ENCODE results near the gene FCHSD2.

Gene FCHSD2

DNA sequence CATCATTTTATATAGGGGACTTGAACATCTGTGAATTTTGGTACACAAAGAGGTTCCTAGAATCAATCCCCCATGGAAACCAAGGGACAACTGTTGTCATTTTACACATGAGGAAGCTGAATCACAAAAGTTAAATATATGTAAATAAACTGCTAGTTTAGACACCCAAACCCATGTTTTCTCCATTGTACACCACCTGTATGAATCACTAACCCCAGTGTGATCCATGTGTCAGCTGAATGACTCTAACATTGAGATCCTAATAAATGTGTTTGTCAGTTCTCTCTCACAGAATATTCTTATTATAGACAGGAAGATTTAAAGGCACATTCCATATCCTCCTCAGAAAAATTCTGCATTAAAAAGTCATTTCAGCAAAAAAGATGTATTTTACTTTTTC, 244.6 kb downstream of the FCHSD2 start:
- Mint-ChIP-seq H3K4me3 (no peak overlapping the region), H3K27me3 (no peaks in the 10 kb centered on the region), H3K9me3 (no peaks in the 10 kb centered on the region), H3K36me3 (ENCODE audit: low read depth) (peaks cover 7% of the 10 kb centered on the region), H3K27ac (no peak overlapping the region), H3K4me1 (ENCODE audit: low read depth) (no peaks in the 10 kb centered on the region)

DNA sequence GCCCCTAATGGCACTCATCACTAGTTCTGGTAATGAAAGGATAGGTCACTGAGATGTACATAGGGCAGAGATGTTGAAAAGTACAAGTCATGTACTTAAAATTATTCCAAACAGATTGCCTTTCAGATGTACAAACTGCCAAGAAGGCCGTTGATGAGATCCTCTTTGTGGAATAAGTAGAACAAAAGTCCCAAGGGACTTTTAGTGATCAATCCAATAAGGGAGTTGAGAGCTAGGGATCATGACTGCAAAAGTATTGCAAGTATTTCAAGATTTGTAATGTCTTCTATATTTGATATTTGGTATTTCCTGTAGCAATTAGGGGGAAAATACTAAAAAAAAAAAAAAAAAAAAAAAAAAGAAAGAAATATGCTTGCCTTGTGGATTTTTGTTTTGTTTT, 245.7 kb downstream of the FCHSD2 start:
- Mint-ChIP-seq H3K4me3 (no peak overlapping the region), H3K27ac (no peak overlapping the region), H3K4me1 (ENCODE audit: low read depth) (no peaks in the 10 kb centered on the region), H3K9me3 (no peaks in the 10 kb centered on the region), H3K27me3 (no peaks in the 10 kb centered on the region), H3K36me3 (ENCODE audit: low read depth) (peaks cover 6% of the 10 kb centered on the region)

DNA sequence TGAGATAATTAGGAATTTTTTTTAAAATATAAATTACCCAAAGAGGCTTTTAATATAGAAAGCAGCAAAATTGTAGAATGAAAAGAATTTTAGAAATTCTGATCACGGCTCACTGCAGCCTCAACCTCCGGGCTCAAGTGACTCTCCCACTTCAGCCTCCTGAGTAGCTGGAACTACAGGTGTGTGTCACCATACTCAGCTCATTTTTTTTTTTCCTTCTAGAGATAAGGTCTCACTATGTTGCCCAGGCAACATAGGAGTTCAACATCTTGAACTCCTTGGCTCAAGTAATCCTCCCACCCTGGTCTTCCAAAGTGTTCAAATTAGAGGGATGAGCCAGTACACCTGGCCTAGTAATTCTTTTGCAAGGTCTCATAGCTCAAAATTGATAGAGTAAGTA, 251.2 kb downstream of the FCHSD2 start:
- Mint-ChIP-seq H3K27me3 (no peaks in the 10 kb centered on the region), H3K9me3 (no peaks in the 10 kb centered on the region), H3K36me3 (ENCODE audit: low read depth) (peaks cover 16% of the 10 kb centered on the region), H3K27ac (no peak overlapping the region), H3K4me3 (no peak overlapping the region), H3K4me1 (ENCODE audit: low read depth) (no peaks in the 10 kb centered on the region)

DNA sequence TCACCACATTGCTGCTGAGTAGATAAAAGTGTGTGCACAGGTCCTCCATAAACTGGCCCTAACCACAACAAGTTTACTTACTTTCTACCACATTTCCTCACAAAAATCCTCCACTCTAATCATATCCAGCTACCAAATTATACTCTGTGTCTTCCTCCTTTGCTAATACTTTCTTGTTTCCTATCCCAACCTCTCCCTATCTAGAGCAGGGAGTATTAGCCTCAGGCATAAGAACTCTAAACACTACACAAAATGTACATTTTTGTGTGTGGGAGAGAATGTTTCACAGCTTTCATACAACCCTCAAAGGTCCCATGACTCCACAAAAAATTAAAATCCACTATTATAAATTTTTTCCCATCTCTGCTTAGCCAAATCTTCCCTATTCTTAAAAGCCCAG, 255.5 kb downstream of the FCHSD2 start:
- H3K36me3 Mint-ChIP-seq (ENCODE audit: low read depth): peaks cover 39% of the 10 kb centered on the region
- no peak overlapping the region for H3K27ac Mint-ChIP-seq
- H3K4me1 Mint-ChIP-seq (ENCODE audit: low read depth): no peaks in the 10 kb centered on the region
- no peaks in the 10 kb centered on the region for H3K9me3 Mint-ChIP-seq
- no peak overlapping the region for H3K4me3 Mint-ChIP-seq
- no peaks in the 10 kb centered on the region for H3K27me3 Mint-ChIP-seq

DNA sequence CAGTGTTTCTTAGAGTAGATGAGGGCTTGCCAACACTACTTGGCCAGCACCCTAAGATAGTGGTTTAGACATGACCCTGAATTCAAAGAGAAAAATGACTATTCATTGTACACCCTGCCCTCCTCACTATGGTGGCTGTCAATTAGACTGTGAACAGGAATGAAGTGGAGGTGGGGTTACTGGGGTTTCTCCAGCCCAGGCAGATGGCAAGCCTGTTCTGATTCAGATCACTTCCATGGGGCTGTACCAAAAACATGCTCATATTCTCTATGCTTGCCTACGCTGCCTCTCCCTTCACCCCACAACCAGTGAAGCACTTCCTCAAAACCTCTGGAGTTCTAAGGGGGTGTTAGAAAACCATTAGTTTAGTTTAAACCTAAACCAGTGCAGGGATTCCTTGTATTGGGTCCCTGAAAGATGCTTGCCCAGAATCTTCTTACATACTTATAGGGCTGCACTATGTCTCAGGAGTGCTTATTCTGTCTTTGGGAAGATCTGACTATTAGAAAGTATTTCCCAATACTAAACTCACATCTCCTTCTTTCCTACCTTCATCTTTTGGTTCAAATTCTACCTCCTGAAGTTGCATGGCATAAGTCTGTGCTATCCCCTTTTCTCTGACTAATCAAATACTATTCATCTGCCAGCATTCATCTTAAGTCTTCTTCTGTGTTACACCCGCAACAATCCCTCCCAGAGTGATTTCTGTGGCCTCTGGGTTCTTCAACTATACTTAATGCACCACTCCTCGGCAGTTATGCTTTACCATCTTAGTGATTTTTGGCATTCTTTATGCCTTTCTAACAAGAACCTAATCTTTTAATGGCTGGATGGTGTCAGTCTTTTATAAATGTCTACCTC, 256.1 kb downstream of the FCHSD2 start:
- Mint-ChIP-seq H3K27me3 (no peaks in the 10 kb centered on the region), H3K9me3 (no peaks in the 10 kb centered on the region), H3K27ac (no peak overlapping the region), H3K4me1 (ENCODE audit: low read depth) (no peaks in the 10 kb centered on the region), H3K36me3 (ENCODE audit: low read depth) (peaks cover 46% of the 10 kb centered on the region), H3K4me3 (no peak overlapping the region)

DNA sequence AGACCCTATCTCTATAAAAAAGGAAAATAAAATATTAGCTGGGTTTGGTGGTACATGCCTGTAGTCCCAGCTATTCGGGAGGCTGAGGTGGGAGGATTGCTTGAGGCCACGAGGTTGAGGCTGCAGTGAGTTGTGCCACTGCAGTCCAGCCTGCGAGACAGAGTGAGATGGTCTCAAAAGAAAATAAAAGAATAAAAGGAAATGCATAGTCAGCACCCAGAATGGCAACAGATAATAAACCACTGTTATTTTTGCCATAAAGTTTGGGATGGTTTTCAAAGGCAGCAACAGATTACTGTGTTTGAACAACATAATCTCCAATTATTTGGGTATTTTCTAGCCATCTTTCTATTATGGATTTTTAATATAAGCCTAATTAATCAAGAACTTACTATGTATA, 266.0 kb downstream of the FCHSD2 start:
- Mint-ChIP-seq H3K9me3 (peaks cover 5% of the 10 kb centered on the region), H3K27ac (no peak overlapping the region), H3K36me3 (ENCODE audit: low read depth) (peaks cover 32% of the 10 kb centered on the region), H3K4me3 (no peak overlapping the region), H3K27me3 (no peaks in the 10 kb centered on the region), H3K4me1 (ENCODE audit: low read depth) (no peaks in the 10 kb centered on the region)

DNA sequence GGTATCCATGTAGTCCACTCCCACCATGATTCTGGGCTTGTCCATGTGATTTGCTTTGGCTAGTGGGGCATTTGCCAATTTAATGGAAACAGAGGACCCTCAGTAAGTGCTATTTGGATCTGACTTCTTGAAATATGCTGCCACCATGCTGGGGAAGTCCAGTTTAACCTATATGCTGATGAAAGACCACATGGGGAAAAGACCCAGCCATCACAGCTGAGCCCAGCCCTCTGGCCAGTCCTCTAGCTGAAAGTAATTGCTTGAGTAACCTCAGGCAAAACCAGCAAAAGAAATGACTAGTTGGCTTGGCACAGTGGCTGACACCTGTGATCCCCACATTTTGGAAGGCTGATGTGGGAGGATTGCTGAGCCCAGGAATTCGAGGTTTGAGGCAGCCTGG, 266.4 kb downstream of the FCHSD2 start:
- H3K27me3 Mint-ChIP-seq: no peaks in the 10 kb centered on the region
- H3K4me3 Mint-ChIP-seq: no peak overlapping the region
- peaks cover 28% of the 10 kb centered on the region for H3K36me3 Mint-ChIP-seq (ENCODE audit: low read depth)
- no peak overlapping the region for H3K27ac Mint-ChIP-seq
- H3K9me3 Mint-ChIP-seq: peaks cover 5% of the 10 kb centered on the region
- H3K4me1 Mint-ChIP-seq (ENCODE audit: low read depth): no peaks in the 10 kb centered on the region

DNA sequence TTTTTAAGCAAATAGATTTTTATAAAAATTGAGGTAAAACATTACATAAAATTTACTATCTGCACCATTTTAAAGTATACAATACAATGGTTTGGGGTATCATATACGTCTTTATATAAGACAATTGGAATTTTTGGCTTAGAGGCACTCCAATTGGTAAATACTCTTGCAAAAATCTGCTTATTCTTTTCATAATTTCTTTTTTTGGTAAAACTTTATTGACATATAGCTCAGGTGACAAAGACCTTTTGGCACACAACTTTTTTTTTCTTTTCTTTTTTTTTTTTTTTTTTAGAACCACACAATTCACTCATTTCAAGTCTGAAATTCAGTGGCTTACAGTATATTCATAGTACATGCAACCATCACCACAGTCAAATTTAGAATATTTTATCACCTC, 270.1 kb downstream of the FCHSD2 start:
- Mint-ChIP-seq H3K4me3 (no peak overlapping the region), H3K27me3 (no peaks in the 10 kb centered on the region), H3K36me3 (ENCODE audit: low read depth) (peaks cover 30% of the 10 kb centered on the region), H3K4me1 (ENCODE audit: low read depth) (peaks cover 9% of the 10 kb centered on the region), H3K27ac (no peak overlapping the region), H3K9me3 (no peaks in the 10 kb centered on the region)

DNA sequence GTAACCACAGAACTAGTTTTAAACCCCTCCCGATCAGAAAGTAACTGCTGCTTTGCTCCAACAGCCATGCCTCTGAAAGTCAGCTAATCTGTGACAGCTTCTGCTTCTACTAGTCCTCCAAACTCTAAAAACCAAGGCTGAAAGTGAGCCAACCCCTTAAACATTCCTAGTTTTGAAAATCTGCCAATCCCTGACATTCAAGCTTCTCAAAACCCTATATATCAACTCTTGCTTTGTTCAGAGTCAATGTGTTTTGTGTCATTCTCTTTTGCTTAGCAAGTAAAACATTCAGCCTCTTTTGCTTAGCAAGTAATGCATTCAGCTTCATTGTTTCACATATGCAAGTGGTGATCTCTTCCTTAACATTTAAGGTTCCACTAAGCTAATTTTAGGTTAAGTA, 271.0 kb downstream of the FCHSD2 start:
- Mint-ChIP-seq H3K36me3 (ENCODE audit: low read depth) (peaks cover 27% of the 10 kb centered on the region), H3K27me3 (no peaks in the 10 kb centered on the region), H3K9me3 (no peaks in the 10 kb centered on the region), H3K27ac (no peak overlapping the region), H3K4me1 (ENCODE audit: low read depth) (peaks cover 9% of the 10 kb centered on the region), H3K4me3 (no peak overlapping the region)

DNA sequence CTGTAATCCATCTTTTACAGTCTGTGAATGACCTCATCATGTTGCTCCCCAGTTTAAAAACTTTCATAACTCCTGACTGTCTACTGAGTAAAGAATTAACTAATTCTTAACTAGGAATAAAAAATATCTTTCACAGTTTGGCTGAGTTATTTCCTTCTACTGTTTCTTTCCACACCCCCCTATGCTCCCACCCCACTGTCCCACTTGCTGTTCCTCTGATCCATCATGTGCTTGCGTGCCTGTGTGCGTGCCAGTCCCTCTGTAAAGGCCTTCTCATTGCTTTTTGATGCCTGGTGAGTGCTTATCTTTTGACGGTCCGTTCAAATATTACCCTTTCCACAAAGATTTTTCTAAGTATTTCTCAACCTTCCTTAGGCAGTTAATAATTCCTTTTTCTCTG, 272.3 kb downstream of the FCHSD2 start:
- Mint-ChIP-seq H3K27me3 (no peaks in the 10 kb centered on the region), H3K4me1 (ENCODE audit: low read depth) (peaks cover 20% of the 10 kb centered on the region), H3K27ac (no peak overlapping the region), H3K9me3 (no peaks in the 10 kb centered on the region), H3K4me3 (no peak overlapping the region), H3K36me3 (ENCODE audit: low read depth) (peaks cover 27% of the 10 kb centered on the region)

DNA sequence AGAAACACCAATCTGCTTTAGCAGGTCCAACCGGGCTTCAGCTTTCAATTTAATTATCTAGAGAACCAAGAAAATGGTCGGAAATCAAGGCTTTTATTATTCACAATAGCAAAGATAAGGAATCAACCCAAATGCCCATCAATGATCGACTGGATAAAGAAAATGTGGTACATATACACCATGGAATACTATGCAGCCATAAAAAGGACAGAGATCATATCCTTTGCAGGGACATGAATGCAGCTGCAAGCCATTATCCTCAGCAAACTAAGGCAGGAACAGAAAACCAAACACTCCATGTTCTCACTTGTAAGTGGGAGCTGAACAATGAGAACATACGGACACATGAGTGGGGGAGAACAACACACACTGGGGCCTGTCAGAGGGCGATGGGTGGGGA, 274.1 kb downstream of the FCHSD2 start:
- Mint-ChIP-seq H3K4me3 (no peak overlapping the region), H3K36me3 (ENCODE audit: low read depth) (peaks cover 31% of the 10 kb centered on the region), H3K9me3 (no peaks in the 10 kb centered on the region), H3K27ac (no peak overlapping the region), H3K4me1 (ENCODE audit: low read depth) (peaks cover 22% of the 10 kb centered on the region), H3K27me3 (no peaks in the 10 kb centered on the region)

DNA sequence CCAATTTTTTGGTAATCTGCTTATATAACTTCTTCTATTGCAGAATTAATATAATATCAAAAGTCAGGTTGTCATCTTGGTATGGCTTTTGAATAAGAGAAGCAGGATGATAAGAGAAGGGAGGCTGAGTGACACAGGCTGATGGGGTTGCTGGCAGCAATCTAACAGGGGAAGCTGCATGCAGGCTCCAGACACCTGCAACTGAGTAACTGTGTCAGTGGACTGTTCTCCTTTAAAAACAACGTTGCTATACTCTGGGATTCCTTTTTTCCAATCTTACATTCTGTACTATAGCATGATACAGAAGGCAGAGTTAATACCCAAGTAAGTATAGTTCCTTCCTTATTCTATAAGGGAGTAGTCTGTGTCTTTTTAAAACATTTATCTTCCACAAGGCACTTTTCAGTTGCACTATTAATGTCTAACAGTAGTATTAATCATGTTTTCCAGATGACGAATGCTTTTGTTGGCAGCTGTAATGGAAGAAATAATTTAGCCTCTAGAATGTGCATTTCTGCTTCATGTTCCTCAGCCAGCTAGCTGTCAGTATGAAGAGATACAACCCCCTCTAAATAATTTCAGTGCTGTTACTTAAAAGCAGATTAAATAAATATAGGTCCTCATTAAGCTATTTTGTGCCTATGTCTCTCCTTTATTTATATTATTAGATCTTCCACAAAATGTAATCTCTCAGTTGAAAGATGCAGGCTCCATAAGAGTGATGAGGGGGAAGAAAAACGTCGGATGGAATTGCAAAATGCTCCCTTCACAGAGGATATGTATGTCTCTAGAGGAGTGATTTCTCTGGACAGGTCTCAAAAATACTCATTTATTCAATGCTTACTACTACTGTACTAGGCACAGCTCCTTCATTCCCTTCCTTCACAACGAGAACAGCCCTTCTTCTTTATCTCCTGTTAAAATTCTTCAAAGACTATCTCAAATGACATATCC, 277.1 kb downstream of the FCHSD2 start:
- Mint-ChIP-seq H3K4me3 (no peak overlapping the region), H3K36me3 (ENCODE audit: low read depth) (peaks cover 22% of the 10 kb centered on the region), H3K27me3 (no peaks in the 10 kb centered on the region), H3K27ac (peak overlapping the region; percentile 29), H3K9me3 (no peaks in the 10 kb centered on the region), H3K4me1 (ENCODE audit: low read depth) (peaks cover 18% of the 10 kb centered on the region)

DNA sequence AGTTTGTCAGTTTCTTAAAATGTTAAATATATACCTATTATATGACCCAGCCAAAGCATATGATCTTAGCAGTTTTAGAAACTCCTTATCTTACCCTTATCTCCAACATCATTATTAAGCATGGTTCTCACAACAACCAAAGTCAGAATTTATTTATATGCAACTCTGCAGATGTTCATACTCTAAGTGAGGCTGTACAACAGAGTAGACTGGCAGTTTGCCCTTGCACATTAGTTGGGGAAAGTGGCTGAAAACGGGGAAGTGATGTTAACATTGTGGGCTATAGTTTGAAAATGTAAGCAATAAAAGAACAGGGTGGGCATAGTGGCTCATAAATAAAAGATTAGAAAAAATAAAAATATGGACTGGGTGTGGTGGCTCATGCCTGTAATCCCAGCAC, 278.2 kb downstream of the FCHSD2 start:
- peaks cover 13% of the 10 kb centered on the region for H3K4me1 Mint-ChIP-seq (ENCODE audit: low read depth)
- no peak overlapping the region for H3K4me3 Mint-ChIP-seq
- H3K27ac Mint-ChIP-seq: no peak overlapping the region
- no peaks in the 10 kb centered on the region for H3K9me3 Mint-ChIP-seq
- peaks cover 17% of the 10 kb centered on the region for H3K36me3 Mint-ChIP-seq (ENCODE audit: low read depth)
- no peaks in the 10 kb centered on the region for H3K27me3 Mint-ChIP-seq

DNA sequence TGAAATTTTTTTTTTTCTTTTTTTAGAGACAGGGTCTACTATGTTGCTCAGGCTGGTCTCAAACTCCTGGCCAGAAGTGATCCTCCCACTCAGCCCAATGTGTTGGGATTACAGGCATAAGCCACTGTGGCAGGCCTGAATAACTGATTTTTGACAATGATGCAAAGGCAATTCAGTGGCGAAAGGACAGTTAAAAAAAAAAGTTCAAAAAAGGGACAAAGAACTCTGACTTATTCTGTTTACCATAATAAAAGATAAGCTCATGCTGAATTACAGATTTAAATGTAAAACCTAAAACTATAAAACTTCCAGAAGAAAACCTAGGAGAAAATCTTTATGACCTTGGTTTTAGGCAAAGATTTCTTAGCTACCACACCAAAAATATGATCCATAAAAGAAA, 279.0 kb downstream of the FCHSD2 start:
- H3K9me3 Mint-ChIP-seq: no peaks in the 10 kb centered on the region
- H3K27me3 Mint-ChIP-seq: no peaks in the 10 kb centered on the region
- H3K4me3 Mint-ChIP-seq: no peak overlapping the region
- H3K36me3 Mint-ChIP-seq (ENCODE audit: low read depth): peaks cover 21% of the 10 kb centered on the region
- peaks cover 13% of the 10 kb centered on the region for H3K4me1 Mint-ChIP-seq (ENCODE audit: low read depth)
- H3K27ac Mint-ChIP-seq: no peak overlapping the region

DNA sequence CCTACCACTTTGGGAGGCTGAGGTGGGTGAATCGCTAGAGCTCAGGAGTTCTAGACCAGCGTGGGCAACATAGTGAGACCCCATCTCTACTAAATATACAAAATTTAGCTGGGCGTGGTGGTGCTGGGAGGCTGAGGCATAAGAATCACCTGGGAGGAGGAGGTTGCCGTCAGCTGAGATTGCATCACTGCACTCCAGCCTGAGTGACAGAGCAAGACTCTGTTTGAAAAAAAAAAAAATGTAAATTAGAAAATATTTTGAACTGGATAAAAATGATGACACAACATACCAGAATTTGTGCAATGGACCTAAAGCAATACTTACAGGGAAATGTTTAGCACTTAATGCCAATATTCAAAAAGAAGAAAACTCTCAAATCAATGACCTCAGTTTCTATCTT, 281.5 kb downstream of the FCHSD2 start:
- H3K4me1 Mint-ChIP-seq (ENCODE audit: low read depth): peaks cover 10% of the 10 kb centered on the region
- peaks cover 14% of the 10 kb centered on the region for H3K36me3 Mint-ChIP-seq (ENCODE audit: low read depth)
- no peaks in the 10 kb centered on the region for H3K27me3 Mint-ChIP-seq
- no peaks in the 10 kb centered on the region for H3K9me3 Mint-ChIP-seq
- H3K4me3 Mint-ChIP-seq: no peak overlapping the region
- H3K27ac Mint-ChIP-seq: no peak overlapping the region
